ENCODE measurements around the gene EMP1. TPM values are rescaled to one million over a fixed set of nuclear protein-coding genes. Genes with fewer than 3 reads are reported as not detected.

Gene EMP1
- total RNA-seq, 4 donors from 2014 or later, result 43.2 to 837 (median 738) TPM

DNA sequence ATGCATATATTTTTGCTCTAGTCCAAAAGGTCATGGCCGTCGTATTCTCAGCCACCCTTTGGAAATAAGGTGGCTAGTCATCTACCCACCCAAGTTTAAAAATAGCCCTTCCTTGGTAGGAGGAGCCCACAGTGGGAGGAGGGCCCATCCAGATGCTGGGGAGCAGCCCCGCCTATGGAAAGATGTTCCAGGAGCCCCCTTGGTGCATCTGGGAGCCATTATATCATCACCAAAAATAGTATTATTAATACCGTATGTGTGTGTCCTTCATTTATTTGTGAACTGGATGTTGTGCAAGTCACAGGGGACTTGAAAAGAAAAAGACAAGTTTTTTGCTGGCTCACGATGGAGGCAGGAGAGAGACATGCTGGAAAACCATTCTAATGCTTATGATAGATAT is 34.0 kb downstream of the EMP1 start:
- DNase-seq, result no peak
- intact Hi-C loops (cut with DNase I; ENCODE audit: low total_unique reads), result no loop called here
- in situ Hi-C loops (cut with MboI; ENCODE audit: low pct_ligation_motif_present in 1 of 4, low pct_unique_long_range_greater_than_20kb in 1 of 4, low sequenced_read_pairs in 3 of 4), result no loop called here
- H3K9me3 ChIP-seq, result no peaks in the 10 kb centered on the region
- TF ChIP-seq EP300 (IDR thresholded peaks at IDR 0.05; ENCODE audit: low read depth) (no peak), POLR2A (IDR thresholded peaks at IDR 0.05) (no peak), POLR2AphosphoS5 (IDR thresholded peaks at IDR 0.05) (no peak)
- TF ChIP-seq, protein P1, sequence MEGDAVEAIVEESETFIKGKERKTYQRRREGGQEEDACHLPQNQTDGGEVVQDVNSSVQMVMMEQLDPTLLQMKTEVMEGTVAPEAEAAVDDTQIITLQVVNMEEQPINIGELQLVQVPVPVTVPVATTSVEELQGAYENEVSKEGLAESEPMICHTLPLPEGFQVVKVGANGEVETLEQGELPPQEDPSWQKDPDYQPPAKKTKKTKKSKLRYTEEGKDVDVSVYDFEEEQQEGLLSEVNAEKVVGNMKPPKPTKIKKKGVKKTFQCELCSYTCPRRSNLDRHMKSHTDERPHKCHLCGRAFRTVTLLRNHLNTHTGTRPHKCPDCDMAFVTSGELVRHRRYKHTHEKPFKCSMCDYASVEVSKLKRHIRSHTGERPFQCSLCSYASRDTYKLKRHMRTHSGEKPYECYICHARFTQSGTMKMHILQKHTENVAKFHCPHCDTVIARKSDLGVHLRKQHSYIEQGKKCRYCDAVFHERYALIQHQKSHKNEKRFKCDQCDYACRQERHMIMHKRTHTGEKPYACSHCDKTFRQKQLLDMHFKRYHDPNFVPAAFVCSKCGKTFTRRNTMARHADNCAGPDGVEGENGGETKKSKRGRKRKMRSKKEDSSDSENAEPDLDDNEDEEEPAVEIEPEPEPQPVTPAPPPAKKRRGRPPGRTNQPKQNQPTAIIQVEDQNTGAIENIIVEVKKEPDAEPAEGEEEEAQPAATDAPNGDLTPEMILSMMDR (IDR thresholded peaks at IDR 0.05), result no peak
- H3K4me1 ChIP-seq, result no peaks in the 10 kb centered on the region
- 40 to 78% methylated on average over 1 to 5 of the region's 5 CpGs for WGBS, 2 donors (ENCODE audit: low coverage in 1 of 2)
- no peaks in the 10 kb centered on the region for H3K36me3 ChIP-seq
- no peak overlapping the region for H3K4me3 ChIP-seq
- no peak overlapping the region for H3K27ac ChIP-seq
- H3K27me3 ChIP-seq, result no peaks in the 10 kb centered on the region

DNA sequence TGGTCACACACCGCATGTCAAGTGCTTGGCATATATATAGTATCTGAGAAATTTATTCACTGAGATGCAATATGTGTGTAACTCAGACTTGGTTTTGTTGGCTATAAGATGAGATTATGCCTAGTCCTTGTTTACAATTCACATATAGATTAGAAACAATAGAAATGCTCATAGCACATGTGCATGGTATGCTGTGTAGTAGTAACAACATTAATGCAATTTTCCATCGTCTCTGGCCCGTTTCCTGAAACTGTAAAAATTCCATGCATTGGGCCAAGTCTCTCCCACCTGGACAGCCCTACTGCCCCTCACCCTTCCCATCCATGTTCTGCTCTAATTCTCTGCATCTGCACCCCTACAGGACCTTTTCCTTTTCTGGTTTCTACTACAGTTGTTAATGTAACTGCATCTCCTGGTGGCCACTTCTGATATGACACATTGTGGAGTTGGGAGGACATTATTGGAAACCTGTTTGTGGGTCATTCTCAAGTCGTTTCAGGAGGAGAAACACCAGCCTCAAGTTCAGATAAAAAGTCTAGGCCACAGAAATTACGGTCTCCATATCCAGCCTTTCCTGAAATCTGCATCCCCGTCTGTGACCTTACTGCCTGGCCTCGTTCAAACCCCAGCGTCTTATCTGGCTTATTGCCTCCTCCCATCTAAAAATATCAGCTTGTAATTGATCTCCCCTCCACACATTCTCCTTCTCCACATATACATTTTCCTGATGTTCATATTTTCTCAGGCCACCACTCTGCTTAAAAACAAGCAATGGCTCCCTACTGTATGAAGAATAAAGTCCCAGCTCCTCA is 37.5 kb downstream of the EMP1 start:
- peak; percentile 48 for DNase-seq
- intact Hi-C loops (cut with DNase I; ENCODE audit: low total_unique reads) (no loop called here), in situ Hi-C loops (cut with MboI; ENCODE audit: low pct_ligation_motif_present in 1 of 4, low pct_unique_long_range_greater_than_20kb in 1 of 4, low sequenced_read_pairs in 3 of 4) (no loop called here)
- Histone ChIP-seq H3K4me1 (no peaks in the 10 kb centered on the region), H3K36me3 (no peaks in the 10 kb centered on the region), H3K9me3 (no peaks in the 10 kb centered on the region), H3K27me3 (no peaks in the 10 kb centered on the region), H3K27ac (no peak overlapping the region), H3K4me3 (no peak overlapping the region)
- 63 to 72% methylated on average over 8 of the region's 8 CpGs for WGBS, 2 donors (ENCODE audit: low coverage in 1 of 2)
- no peak for TF ChIP-seq POLR2A (IDR thresholded peaks at IDR 0.05)
- TF ChIP-seq, protein P1 (IDR thresholded peaks at IDR 0.05), result peak; percentile 70 to 93 (median 77)

DNA sequence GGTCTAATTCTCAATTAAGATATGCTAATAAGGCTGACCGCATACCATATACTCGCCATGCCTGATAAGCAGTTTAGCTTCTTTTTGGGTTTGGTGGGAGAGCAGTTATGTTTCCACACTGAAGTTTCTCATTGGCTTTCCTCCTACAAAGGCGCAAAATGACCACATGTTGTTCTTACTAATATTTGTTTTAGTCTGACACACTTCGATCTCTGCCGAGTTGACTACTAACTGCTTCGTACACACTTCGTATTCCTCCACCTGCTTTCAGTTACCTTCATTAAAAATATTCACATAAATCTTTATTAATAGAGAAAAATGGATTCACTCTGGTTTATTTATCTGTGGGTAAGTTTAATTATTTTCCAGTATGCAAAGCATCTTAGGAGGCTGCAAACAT is 41.7 kb downstream of the EMP1 start:
- no peaks in the 10 kb centered on the region for H3K36me3 ChIP-seq
- intact Hi-C loops (cut with DNase I; ENCODE audit: low total_unique reads), result no loop called here
- DNase-seq, result no peak
- no peak overlapping the region for H3K27ac ChIP-seq
- no peak overlapping the region for H3K4me3 ChIP-seq
- peaks cover 0 to 10% (median 0%) of the 10 kb centered on the region in 4 donors for H3K4me1 ChIP-seq
- H3K27me3 ChIP-seq, result no peaks in the 10 kb centered on the region
- WGBS, 2 donors (ENCODE audit: low coverage in 1 of 2), result 75 to 92% methylated on average over 7 of the region's 7 CpGs
- TF ChIP-seq POLR2A (IDR thresholded peaks at IDR 0.05) (no peak), POLR2AphosphoS5 (IDR thresholded peaks at IDR 0.05) (no peak), EP300 (IDR thresholded peaks at IDR 0.05; ENCODE audit: low read depth) (no peak)
- TF ChIP-seq, protein P1 (IDR thresholded peaks at IDR 0.05), result no peak
- no peaks in the 10 kb centered on the region for H3K9me3 ChIP-seq
- in situ Hi-C loops (cut with MboI; ENCODE audit: low pct_ligation_motif_present in 1 of 4, low pct_unique_long_range_greater_than_20kb in 1 of 4, low sequenced_read_pairs in 3 of 4), result no loop called here

DNA sequence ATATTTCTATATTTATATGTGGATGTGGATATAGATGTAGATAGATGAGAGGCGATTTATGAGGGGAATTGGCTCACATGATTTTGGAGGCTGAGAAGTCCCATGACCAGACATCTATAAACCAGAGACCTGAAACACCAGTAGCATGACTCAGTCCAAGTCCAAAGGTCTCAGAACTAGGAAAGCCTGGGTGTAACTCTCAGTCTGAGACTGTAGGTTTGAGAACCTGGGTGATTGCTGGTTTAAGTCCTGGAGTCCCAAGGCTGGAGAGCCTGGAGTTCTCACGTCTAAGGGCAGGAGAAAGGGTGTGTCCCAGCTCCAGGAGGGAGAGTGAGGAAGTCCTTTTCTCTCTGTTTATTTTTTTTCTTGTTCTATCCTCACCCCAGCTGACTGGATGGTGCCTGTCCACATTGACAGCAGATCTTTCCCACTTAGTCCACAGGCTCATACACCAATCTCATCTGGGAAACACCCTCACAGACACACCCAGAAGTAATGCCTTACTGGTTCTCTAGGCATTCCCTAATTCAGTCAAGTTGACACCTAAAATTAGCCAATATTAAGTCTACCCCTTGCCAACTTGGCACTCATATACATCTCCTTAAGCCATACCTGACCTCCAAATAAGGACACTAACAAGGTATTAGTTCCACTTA is 45.4 kb downstream of the EMP1 start:
- 52 to 54% methylated on average over 2 of the region's 2 CpGs for WGBS, 2 donors (ENCODE audit: low coverage in 1 of 2)
- TF ChIP-seq POLR2AphosphoS5 (IDR thresholded peaks at IDR 0.05), result peak in 2 of 3 donors; percentile 23 to 55
- TF ChIP-seq POLR2A (IDR thresholded peaks at IDR 0.05), result no peak
- H3K27me3 ChIP-seq, result no peaks in the 10 kb centered on the region
- H3K27ac ChIP-seq, result peak overlapping the region; percentile 43 to 59 (median 54)
- in situ Hi-C loops (cut with MboI; ENCODE audit: low pct_ligation_motif_present in 1 of 4, low pct_unique_long_range_greater_than_20kb in 1 of 4, low sequenced_read_pairs in 3 of 4), result no loop called here
- intact Hi-C loops (cut with DNase I; ENCODE audit: low total_unique reads), result no loop called here
- H3K4me3 ChIP-seq, result no peak overlapping the region
- peak; percentile 52 for DNase-seq
- H3K36me3 ChIP-seq, result no peaks in the 10 kb centered on the region
- peaks cover 0 to 10% (median 0%) of the 10 kb centered on the region in 4 donors for H3K4me1 ChIP-seq
- no peaks in the 10 kb centered on the region for H3K9me3 ChIP-seq

Measured in transverse colon (tissue), 4 donors.